HG03457 (cell line): ENCODE results near the gene GSS.

Experiments used
- ATAC-seq: cut with Tn5 transposase; IDR thresholded peaks from one replicate; pipeline ENCODE4 v1.9.1; 2021; ENCODE audit warnings: moderate number of reproducible peaks; ENCODE audit not compliant: unreplicated experiment

The GSS gene

GRCh38 chr20:34994509-34995131, 39.0 kb upstream of the GSS start:
- ATAC-seq = no peak

GRCh38 chr20:34993941-34994508, 38.4 kb upstream of the GSS start:
- no peak for ATAC-seq

GRCh38 chr20:34992751-34993417, 37.3 kb upstream of the GSS start:
- ATAC-seq = no peak

- ATAC-seq = no peak
Observed at GRCh38 chr20:34990661-34991214, 35.1 kb upstream of the GSS start.

GRCh38 chr20:34990231-34990630, 34.6 kb upstream of the GSS start:
- ATAC-seq = no peak

GRCh38 chr20:34989670-34990069, 34.1 kb upstream of the GSS start:
- no peak for ATAC-seq

- ATAC-seq = no peak
Observed at GRCh38 chr20:34989118-34989517, 33.5 kb upstream of the GSS start.

GRCh38 chr20:34988191-34988540, 32.6 kb upstream of the GSS start:
- ATAC-seq = no peak

- no peak for ATAC-seq
Observed at GRCh38 chr20:34987288-34988190, 31.9 kb upstream of the GSS start.

- no peak for ATAC-seq
Observed at GRCh38 chr20:34986311-34987287, 31.0 kb upstream of the GSS start.

- no peak for ATAC-seq
Observed at GRCh38 chr20:34985461-34986310, 30.1 kb upstream of the GSS start.

GRCh38 chr20:34984756-34985261, 29.2 kb upstream of the GSS start:
- ATAC-seq = no peak

GRCh38 chr20:34983995-34984735, 28.6 kb upstream of the GSS start:
- ATAC-seq = no peak

- ATAC-seq = no peak
Observed at GRCh38 chr20:34983089-34983820, 27.6 kb upstream of the GSS start.

- ATAC-seq = no peak
Observed at GRCh38 chr20:34982270-34983088, 26.9 kb upstream of the GSS start.

GRCh38 chr20:34980543-34981233, 25.1 kb upstream of the GSS start:
- no peak for ATAC-seq
